Activated T-cell treated with anti-CD3 and anti-CD28 coated beads, Interleukin-2, amount 50 U/mL, for 48 hours (primary cell): ENCODE data around the gene MIEF2.
"Not testable (repeated sequence)": the region's sequence is repeated elsewhere in the genome, so short reads cannot be mapped to it uniquely, and the experiment has no call there.

Experiments used
- DNase-seq, 2 experiments: peaks; one replicate each; pipeline ENCODE4 v3.0.0-alpha.2; 2020

The MIEF2 gene, protein sequence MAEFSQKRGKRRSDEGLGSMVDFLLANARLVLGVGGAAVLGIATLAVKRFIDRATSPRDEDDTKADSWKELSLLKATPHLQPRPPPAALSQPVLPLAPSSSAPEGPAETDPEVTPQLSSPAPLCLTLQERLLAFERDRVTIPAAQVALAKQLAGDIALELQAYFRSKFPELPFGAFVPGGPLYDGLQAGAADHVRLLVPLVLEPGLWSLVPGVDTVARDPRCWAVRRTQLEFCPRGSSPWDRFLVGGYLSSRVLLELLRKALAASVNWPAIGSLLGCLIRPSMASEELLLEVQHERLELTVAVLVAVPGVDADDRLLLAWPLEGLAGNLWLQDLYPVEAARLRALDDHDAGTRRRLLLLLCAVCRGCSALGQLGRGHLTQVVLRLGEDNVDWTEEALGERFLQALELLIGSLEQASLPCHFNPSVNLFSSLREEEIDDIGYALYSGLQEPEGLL

DNA sequence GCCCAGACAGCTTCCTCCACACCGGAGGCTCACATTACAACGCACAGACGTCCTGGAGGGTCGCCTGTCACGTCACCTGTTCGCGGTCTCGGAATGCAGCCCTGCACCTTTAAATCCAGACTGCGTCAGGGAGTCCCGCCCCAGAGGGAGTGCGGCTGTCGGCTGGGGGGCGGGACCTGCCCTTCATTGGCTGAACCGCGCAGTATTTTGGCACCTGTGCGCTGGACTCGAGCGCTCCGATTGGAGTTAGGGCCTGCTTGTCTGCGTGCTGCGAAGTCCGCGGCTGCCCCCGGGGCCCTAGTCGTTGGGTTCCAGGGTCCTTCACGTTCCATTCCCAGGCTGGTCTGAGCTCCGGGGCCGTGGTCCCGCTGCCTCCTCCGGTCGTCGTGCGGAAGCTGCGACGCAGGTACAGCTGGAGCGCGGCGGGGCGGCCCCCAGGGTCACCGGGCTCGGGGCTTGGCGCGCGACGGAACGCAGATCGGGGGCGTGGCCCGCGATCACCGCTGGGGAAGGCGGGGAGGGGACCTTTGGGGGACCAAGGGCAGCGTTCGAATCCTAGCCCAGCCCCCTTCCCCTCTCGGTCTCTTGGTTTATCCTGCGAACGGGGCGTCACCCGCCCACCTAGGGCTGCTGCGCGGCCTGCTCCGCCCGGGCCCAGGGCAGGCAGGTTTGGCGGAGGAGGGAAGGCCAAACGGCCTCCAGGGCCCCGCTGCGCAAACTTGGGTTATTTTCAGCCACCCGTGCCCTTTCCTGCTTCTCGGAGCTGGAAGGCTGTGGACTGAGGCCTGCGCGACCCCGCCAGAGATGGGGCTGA lies at the start of gene MIEF2:
MIEF2 (plus strand) TSS at position 331 of the 814 bp plus-strand sequence. CDS start 2,059 bp downstream, outside the sequence.
- DNase-seq, result peak; percentile 93 to 95

DNA sequence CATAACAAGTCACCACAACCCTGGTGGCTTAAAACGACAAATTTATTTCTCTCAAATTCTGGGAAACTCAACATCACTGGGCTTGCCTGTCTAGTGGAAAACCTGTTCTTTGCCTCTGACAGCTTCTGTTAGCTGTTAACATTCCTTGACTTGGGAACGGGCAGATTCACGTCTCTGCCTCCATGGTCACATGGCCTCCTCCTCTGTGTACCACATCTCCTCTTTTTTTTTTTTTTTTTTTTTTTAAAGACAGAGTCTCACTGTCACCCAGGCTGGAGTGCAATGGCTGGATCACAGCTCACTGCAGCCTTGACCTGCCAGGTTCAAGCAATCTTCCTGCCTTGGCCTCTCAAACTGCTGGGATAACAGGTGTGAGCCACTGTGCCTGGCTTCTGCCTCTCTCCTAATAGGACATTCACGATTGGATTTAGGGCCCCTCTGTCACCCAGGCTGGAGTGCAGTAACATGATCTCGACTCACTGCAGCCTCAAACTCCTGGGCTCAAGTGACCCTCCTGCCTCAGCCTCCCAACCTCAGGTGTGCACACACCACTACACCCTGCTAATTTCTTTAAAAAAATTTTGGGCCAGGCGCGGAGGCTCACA lies 46.7 kb upstream of the MIEF2 start:
- DNase-seq, result no peak

DNA sequence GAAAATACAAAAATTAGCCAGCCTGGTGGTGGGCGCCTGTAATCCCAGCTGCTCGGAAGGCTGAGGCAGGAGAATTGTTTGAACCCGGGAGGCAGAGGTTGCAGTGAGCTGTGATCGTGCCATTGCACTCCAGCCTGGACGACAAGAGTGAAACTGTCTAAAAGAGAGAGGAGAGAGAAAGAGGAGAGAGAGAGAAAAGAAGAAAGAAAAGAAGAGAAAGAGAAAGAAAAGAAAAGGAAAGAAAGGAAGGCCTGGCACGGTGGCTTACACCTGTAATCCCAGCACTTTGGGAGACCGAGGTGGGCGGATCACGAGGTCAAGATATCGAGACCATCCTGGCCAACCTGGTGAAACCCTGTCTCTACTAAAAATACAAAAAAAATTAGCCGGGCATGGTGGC lies 43.6 kb upstream of the MIEF2 start:
- not testable (repeated sequence) for DNase-seq

DNA sequence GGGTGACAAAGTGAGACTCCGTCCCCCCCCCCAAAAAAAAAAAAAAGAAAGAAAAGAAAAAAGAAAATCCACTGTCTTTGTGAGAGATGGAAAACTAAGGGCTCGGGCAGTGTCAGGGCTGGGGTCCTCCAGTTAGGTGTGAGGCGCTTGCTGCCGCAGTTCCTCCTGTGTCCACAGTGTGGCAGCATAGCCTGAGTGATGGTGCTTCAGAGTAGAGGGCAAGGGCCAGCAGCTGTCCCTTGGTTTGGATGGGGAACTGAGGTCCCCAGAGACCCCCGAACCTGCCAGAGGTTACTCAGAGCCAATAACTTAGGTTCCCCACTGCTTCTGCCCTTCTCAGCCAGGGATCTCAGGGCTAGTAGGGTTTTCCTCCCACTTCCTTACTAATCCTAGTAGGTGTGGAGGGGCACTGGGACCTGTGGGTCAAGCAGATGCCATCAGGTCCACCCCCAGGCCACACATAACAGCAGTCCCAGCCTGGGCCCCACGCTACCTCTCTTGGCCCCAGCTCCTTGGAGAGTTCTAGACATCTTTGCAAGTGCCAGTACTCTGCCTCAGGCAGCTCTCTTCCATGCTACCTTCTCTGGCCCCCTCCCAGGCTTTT lies 42.9 kb upstream of the MIEF2 start:
- DNase-seq, result peak; percentile 87

DNA sequence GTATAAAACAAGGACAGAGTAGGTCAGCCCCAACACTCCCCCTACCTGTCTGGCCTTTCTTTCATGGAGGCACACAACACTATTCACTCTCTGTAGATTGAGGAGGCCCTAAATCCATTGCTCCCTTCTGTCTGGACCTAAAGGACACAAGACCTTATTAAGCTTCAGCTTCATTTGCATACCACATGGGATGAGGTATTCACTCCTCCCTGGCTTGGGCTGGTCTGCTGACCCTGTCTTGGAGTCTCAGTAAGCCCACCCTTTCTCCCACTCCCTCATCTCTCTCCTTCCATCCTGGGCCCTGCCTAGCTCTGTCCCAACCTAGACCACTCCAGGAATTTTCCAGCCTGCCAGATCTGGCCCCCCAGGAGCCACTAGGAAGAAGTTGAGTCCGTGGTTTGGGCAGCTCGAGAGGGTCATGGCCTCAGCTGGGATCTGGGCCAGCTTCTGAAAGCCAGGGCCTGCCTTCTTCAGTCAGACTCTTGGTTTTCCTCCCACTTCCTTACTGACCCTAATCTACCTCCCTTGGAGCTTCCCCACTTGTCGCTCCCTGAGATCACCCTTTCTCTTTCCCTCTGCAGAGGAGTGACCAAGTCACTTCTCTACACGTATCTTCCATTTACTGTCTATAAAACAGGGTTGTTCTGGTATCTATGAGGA lies 41.6 kb upstream of the MIEF2 start:
- no peak for DNase-seq

DNA sequence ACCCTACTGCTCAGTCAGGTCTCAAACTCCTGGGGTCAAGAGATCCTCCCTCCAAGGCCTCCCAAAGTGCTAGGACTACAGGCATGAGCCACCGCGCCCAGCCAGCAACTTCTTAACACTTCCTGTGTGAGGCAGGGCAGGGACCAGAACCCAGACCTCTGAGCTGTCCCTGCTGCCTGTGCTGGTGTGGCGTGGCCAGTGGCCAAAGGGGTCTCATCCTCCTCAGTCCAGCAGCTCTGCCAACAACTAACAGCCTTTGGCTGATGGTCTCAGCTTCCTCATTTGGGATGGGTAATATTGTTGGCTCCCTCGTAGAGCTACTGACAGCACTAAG lies 36.4 kb upstream of the MIEF2 start:
- no peak for DNase-seq

DNA sequence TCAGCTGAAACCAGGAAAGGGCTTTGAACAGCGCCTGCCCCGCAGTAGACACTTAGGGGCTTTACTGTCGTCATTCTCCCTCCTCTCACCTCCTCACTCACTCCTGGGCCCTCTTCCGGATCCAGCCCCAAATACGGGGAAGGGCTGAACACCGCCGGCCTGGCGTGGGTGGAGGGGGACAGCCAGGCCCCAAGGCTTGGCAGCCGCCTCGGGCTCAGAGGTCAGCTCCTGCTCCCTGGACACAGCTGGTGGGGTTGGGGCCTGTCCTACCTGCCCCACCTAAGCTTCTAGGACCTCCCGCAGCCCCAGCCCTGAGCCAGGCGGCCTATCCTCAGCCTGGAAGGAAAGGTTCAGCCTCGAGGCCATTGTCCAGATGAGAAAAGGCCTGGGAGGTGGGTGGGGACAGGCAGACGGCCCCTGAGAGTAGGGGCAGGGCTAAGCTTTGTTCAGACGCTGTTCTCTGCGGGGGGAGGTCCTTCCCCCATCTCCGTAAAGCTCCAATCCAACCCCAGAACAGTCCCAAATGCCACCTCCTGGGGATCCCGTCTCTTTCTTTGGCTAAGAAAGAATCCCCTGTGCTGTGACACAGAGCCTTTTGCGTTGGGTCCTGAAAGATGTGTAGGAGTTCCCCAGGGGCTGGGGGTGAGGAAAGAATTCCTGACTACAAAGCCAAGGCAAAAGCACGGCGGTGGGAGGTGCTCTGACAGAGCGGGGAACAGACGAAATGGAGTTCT lies 35.9 kb upstream of the MIEF2 start:
- no peak for DNase-seq

DNA sequence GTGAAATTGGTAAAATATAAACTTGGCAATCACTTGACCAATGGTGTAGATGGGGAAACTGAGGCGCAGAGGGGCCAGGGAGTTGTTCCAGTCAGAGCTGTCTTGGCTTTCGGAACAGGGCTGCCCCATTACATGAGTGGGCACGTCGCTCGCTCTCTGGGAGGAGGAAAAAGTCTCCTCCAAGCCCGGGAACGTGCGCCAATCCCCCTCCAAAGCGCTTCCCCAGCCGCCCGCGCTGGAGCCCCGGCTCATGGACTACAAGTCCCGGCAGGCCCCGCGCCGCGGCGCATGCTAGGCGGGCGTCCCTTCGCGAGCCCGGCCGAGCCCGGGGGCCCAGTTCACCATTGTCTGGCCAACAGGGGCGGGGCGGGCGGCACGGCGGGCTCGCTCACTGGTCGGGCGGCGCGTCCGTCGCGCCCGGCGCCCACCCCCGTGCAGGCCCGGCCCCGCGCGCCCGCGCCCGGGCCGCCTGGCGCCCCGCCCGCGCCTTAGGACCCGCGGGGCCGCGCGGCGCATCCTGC lies 35.3 kb upstream of the MIEF2 start, which contains the start of gene LLGL1:
LLGL1 (plus strand) TSS at position 515 of the 521 bp plus-strand sequence. CDS start 48 bp downstream, outside the sequence.
- peak; percentile 97 for DNase-seq

DNA sequence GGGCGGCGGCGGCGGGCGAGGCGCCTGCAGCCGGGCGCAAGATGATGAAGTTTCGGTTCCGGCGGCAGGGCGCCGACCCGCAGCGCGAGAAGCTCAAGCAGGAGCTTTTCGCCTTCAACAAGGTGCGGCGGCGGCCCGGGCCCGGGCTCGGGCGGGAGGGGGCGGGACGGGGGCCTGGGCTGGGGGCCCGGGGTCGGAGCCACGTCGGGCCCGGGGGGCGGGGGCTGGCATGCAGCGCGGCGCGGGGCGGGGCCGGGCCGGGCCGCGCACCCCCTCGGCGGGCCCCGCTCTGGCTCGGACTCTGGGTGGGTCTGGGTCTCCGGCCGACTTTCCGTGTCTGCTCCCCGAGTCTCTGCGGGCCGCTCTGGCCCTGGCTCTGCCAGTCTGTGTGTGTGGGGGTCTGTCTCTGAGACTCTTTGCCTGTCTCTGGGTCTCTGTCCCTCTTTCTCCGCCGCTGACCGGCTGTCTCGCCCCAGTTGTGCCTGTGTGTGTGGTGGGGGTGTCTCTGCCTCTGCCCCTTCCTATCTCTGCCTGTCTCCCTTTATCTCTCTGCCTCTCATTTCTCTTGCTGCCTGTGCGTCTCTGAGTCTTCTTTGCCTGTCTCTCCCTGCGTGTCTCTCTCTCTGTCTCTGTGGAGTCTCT lies 34.7 kb upstream of the MIEF2 start:
- DNase-seq, result peak in 1 of 2 experiments; percentile 46

DNA sequence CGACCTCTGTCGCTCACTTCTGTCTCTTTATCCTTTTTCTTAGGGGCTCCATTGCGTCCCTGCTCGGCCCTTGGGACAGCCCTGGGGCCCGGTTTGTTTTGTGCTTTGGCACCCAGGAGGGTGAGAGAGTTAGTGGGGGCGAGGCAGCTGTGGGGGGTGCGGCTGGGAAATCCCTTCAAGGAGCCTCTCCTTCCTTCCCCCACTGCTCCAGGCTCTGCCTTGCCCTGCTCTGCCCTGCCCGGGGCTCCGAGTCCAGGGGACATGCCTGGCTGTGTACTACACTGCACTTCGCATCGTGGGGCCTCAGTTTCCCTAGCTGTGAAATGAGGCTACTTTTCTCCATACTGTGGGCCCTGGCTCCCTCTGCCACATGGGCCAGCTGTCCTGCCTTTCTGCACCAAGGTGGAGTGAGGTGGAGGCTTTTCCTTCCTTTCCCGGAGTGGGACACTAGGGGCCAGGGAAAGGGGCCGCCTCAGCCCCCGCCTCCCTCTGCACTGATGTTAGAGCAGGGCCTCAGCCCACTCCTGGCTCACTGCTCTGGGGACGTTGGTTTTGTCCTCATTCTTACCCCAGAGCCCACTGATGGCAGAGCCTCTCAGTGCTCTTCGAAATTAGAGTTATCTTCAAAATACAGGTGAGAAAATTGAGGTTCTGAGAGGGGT lies 34.0 kb upstream of the MIEF2 start:
- no peak for DNase-seq

DNA sequence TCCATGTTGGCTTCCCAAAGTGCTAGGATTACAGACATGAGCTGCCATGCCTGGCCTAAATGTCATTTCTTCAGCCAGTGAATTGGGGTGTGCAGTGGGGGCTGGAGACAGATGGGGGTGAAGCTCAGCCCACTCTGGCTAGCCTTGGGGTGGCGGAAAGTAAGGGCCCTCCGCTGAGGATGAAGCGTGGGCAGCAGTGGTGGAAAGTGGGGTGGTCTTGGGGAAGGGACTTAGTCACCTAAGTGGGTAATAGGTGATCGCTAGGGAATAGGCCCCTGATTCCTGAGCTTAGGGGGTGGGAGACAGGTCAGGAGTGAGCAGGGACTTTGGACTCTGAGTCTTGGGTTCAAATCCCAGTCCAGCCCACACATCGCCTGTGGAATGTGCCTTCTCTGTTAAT lies 32.8 kb upstream of the MIEF2 start:
- no peak for DNase-seq

DNA sequence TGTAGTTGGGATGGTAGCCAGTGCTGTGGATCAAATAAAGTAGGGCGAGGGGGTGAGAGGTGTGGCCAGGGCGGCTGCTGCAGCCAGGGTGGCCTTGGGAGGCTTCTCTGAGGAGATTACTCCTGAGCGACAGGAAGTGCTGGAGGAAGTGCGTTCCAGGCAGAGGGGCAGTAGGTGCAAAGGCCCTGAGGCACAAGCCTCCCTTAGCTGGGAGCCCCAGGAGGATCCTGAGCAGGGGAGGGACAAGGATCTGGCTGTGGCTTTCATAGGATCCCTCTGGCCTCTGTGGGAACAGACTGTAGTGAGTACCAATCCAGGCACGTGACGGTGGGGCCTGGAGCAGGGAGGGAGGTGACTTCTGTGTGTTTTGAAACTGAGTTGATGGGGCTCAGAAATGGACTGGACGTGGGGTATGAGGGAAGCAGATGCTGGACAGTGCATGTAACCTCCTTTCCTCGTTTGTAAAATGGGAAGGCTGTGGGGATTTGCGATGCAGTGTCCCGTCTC lies 32.2 kb upstream of the MIEF2 start:
- DNase-seq, result no peak

DNA sequence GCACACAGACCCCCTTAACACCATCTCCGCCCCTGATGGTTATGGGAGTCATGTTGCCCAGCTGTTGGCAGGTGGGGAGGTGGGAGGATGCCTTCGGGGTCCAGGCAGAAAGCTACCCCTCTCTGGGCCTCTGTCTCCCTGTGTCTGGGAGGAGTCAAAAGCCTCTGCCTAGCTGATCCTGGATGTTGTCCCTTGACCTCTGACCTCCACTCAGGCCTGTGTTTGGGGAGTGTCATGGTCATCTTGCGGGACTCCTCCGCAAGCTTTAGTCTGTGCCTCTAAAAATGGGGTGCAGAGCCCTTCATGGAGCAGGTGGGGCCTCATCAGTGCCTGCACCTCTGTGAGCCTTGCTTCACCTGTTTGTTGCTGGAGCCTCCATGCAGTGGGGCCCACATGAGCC lies 31.2 kb upstream of the MIEF2 start:
- no peak for DNase-seq

DNA sequence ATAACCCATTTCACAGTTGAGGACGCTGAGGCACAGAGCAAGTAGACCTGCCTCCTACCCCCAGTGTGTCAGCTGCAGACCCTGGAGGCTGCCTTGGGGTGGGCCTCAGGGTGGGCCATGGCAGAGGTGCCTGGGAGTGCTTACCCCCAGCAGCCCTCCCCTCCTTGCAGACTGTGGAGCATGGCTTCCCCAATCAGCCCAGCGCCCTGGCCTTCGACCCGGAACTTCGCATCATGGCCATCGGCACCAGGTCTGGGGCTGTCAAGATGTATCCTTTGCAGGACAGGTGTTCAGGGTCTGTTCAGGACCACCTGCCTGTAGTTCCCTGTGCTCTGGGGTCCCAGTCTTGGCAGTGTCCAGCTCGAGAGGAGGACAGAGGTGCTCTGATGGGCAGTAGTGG lies 30.7 kb upstream of the MIEF2 start:
- DNase-seq, result no peak

DNA sequence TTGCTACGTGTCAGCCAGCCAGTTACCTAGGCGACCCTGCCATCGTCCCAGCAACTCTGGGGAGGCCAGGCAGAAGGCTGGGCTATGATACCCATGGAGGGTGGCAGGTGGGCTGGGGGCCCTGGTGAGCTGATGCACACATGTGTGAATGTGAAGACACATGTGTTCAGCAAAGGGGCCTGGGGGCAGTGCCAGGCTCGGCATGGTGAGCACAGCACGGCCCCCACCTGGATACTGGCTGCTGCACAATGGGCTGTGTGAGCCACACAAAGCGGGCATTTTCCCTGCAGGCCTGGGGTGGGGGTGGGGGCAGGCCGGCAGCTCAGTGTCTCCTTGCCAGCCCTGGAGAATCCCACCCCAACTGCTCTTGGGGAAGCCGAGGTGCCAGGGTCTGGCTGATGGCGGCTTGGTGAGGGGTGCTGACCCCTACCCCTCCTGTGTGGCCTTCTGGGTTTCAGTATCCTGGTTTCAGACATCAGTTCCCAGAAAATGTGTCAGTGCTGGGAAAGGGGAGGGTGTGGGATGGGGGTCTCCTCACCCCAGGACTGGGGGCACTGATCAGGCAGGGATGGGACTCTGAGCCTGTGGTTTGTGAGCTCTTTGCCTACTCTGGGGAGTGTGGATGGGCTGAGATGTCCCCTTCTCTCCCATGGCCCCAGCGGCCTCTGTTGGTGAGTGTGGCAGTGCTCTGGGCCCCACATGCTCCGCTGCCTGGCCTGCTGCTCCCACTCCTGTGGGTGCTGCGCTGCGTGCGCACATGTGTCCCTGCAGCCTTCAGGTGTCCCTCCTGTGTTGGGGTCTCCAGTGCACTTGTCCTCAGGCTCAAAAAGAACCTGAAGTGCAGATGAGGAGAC lies 29.9 kb upstream of the MIEF2 start:
- DNase-seq, result no peak

DNA sequence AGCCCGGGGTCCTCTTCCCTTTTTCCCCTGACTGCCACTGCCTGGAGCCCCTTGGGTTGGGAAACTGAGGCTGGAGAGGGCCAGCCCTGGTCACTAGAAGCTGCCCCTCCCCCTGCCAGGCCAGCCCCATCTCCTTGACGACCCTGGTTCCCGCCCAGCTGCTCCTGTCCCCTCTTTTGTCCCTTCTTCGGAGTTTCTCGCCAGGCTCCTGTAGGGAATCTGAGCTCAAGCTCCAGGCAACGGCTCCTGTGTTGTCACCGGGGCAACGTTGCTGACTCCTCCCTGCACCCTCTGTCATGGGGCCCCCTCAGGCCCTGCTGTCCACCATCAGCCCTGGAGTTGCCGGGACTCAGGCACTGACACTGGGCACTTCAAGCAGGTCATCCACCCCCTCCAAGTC lies 29.3 kb upstream of the MIEF2 start:
- no peak for DNase-seq

DNA sequence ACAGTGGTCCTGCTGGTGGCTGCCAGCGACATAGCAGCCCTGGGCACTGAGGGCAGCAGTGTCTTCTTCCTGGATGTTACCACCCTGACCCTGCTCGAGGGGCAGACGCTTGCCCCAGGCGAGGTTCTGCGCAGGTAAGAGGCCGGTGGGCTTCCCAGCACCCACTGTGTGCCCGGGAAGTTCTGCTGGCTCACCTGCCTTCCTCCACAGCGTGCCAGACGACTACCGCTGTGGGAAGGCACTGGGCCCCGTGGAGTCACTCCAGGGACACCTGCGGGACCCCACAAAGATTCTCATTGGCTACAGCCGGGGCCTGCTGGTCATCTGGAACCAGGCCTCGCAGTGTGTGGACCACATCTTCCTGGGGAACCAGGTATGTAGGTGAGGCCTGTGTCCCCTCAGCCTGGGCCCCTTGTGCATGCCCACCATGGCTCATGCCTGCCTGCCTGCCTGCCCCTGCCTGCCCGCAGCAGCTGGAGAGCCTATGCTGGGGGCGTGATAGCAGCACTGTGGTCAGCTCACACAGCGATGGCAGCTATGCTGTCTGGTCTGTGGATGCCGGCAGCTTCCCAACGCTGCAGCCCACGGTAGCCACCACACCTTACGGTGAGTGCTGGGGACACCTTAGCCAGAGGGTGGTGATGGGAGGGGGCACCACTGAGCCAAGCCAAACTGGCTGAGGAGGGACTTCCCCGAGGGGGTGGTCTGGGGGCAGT lies 26.5 kb upstream of the MIEF2 start:
- DNase-seq, result no peak

DNA sequence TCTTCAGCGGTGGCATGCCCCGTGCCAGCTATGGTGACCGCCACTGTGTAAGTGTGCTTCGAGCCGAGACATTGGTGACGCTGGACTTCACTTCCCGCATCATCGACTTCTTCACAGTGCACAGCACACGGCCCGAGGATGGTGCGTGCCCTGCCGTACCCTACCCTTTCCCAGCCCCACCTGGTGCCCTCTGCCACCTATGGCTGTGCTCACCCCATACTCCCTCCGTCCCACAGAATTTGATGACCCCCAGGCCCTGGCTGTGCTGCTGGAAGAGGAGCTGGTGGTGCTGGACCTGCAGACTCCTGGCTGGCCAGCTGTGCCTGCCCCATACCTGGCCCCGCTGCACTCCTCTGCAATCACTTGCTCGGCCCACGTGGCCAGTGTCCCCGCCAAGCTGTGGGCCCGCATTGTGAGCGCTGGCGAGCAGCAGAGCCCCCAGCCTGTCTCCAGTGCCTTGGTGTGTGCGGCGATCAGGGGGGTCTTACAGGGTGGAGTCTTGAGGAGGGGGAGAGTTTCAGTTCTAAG lies 25.5 kb upstream of the MIEF2 start:
- DNase-seq, result no peak
